Mucosa of stomach (tissue), 1 donor: Measurements from ENCODE around the gene LNX1.

Experiments used
- H3K27me3 ChIP-seq: one replicate; pipeline ENCODE4 v1.7.0; 2013; ENCODE audit warnings: mild to moderate bottlenecking, low read length; ENCODE audit not compliant: control insufficient read depth, insufficient read depth
- H3K36me3 ChIP-seq: one replicate; pipeline ENCODE4 v1.7.0; 2013; ENCODE audit warnings: low read length; ENCODE audit not compliant: control insufficient read depth, insufficient read depth
- H3K4me1 ChIP-seq: one replicate; pipeline ENCODE4 v1.7.0; 2013; ENCODE audit warnings: mild to moderate bottlenecking, low read length; ENCODE audit not compliant: control insufficient read depth, insufficient read depth
- H3K4me3 ChIP-seq: one replicate; pipeline ENCODE4 v1.7.0; 2013; ENCODE audit warnings: low read length
- H3K9ac ChIP-seq: one replicate; pipeline ENCODE4 v1.7.0; 2013; ENCODE audit warnings: mild to moderate bottlenecking, low read length, moderate library complexity
- H3K9me3 ChIP-seq: one replicate; pipeline ENCODE4 v1.7.0; 2013; ENCODE audit warnings: mild to moderate bottlenecking, low read length, moderate library complexity; ENCODE audit not compliant: control insufficient read depth
- donor health status: Pancreatic carcinoma.

The LNX1 gene

GRCh38 chr4:53500546-53500945 is 90.7 kb downstream of the LNX1 start:
- no peak overlapping the region for H3K9ac ChIP-seq
- no peaks in the 10 kb centered on the region for H3K36me3 ChIP-seq
- no peaks in the 10 kb centered on the region for H3K4me1 ChIP-seq
- no peaks in the 10 kb centered on the region for H3K27me3 ChIP-seq
- H3K9me3 ChIP-seq, result no peaks in the 10 kb centered on the region
- no peak overlapping the region for H3K4me3 ChIP-seq

GRCh38 chr4:53499791-53500190 is 91.5 kb downstream of the LNX1 start:
- Histone ChIP-seq H3K27me3 (no peaks in the 10 kb centered on the region), H3K9me3 (no peaks in the 10 kb centered on the region), H3K4me3 (no peak overlapping the region), H3K4me1 (no peaks in the 10 kb centered on the region), H3K36me3 (no peaks in the 10 kb centered on the region), H3K9ac (no peak overlapping the region)

GRCh38 chr4:53498706-53499105 is 92.6 kb downstream of the LNX1 start:
- no peaks in the 10 kb centered on the region for H3K4me1 ChIP-seq
- no peaks in the 10 kb centered on the region for H3K36me3 ChIP-seq

GRCh38 chr4:53497487-53498244 is 93.6 kb downstream of the LNX1 start:
- Histone ChIP-seq H3K9ac (no peak overlapping the region), H3K36me3 (no peaks in the 10 kb centered on the region), H3K4me3 (no peak overlapping the region), H3K27me3 (no peaks in the 10 kb centered on the region), H3K4me1 (no peaks in the 10 kb centered on the region), H3K9me3 (no peaks in the 10 kb centered on the region)

More at GRCh38 chr4:53498706-53499105, 92.6 kb downstream of the LNX1 start:
- Histone ChIP-seq H3K27me3 (no peaks in the 10 kb centered on the region), H3K9ac (no peak overlapping the region), H3K4me3 (no peak overlapping the region), H3K9me3 (no peaks in the 10 kb centered on the region)

GRCh38 chr4:53494851-53495250 is 96.4 kb downstream of the LNX1 start:
- H3K4me3 ChIP-seq, result no peak overlapping the region
- H3K9ac ChIP-seq, result no peak overlapping the region
- no peaks in the 10 kb centered on the region for H3K27me3 ChIP-seq
- no peaks in the 10 kb centered on the region for H3K9me3 ChIP-seq
- no peaks in the 10 kb centered on the region for H3K4me1 ChIP-seq
- no peaks in the 10 kb centered on the region for H3K36me3 ChIP-seq

- no peaks in the 10 kb centered on the region for H3K36me3 ChIP-seq
- H3K9ac ChIP-seq, result no peak overlapping the region
- H3K27me3 ChIP-seq, result no peaks in the 10 kb centered on the region
- H3K9me3 ChIP-seq, result no peaks in the 10 kb centered on the region
- no peak overlapping the region for H3K4me3 ChIP-seq
- no peaks in the 10 kb centered on the region for H3K4me1 ChIP-seq
Measured at GRCh38 chr4:53490965-53491622, 100.2 kb downstream of the LNX1 start.

- Histone ChIP-seq H3K4me3 (no peak overlapping the region), H3K9ac (no peak overlapping the region), H3K9me3 (no peaks in the 10 kb centered on the region), H3K4me1 (no peaks in the 10 kb centered on the region), H3K27me3 (no peaks in the 10 kb centered on the region), H3K36me3 (no peaks in the 10 kb centered on the region)
Measured at GRCh38 chr4:53490161-53490956, 100.9 kb downstream of the LNX1 start.

GRCh38 chr4:53489279-53489889 is 101.9 kb downstream of the LNX1 start:
- H3K4me1 ChIP-seq, result no peaks in the 10 kb centered on the region
- no peaks in the 10 kb centered on the region for H3K36me3 ChIP-seq
- no peak overlapping the region for H3K9ac ChIP-seq
- no peak overlapping the region for H3K4me3 ChIP-seq
- no peaks in the 10 kb centered on the region for H3K27me3 ChIP-seq
- no peaks in the 10 kb centered on the region for H3K9me3 ChIP-seq

GRCh38 chr4:53487766-53488165 is 103.5 kb downstream of the LNX1 start:
- Histone ChIP-seq H3K9me3 (no peaks in the 10 kb centered on the region), H3K4me1 (no peaks in the 10 kb centered on the region), H3K9ac (no peak overlapping the region), H3K4me3 (no peak overlapping the region), H3K27me3 (no peaks in the 10 kb centered on the region), H3K36me3 (no peaks in the 10 kb centered on the region)

- Histone ChIP-seq H3K4me1 (no peaks in the 10 kb centered on the region), H3K36me3 (no peaks in the 10 kb centered on the region), H3K9ac (no peak overlapping the region), H3K4me3 (no peak overlapping the region), H3K27me3 (no peaks in the 10 kb centered on the region), H3K9me3 (no peaks in the 10 kb centered on the region)
Measured at GRCh38 chr4:53485658-53486040, 105.6 kb downstream of the LNX1 start.

GRCh38 chr4:53484911-53485657 is 106.2 kb downstream of the LNX1 start:
- Histone ChIP-seq H3K27me3 (no peaks in the 10 kb centered on the region), H3K9ac (no peak overlapping the region), H3K9me3 (no peaks in the 10 kb centered on the region), H3K4me3 (no peak overlapping the region), H3K4me1 (no peaks in the 10 kb centered on the region), H3K36me3 (no peaks in the 10 kb centered on the region)
